Measurements from ENCODE around the gene MOCS3.

The MOCS3 gene

DNA sequence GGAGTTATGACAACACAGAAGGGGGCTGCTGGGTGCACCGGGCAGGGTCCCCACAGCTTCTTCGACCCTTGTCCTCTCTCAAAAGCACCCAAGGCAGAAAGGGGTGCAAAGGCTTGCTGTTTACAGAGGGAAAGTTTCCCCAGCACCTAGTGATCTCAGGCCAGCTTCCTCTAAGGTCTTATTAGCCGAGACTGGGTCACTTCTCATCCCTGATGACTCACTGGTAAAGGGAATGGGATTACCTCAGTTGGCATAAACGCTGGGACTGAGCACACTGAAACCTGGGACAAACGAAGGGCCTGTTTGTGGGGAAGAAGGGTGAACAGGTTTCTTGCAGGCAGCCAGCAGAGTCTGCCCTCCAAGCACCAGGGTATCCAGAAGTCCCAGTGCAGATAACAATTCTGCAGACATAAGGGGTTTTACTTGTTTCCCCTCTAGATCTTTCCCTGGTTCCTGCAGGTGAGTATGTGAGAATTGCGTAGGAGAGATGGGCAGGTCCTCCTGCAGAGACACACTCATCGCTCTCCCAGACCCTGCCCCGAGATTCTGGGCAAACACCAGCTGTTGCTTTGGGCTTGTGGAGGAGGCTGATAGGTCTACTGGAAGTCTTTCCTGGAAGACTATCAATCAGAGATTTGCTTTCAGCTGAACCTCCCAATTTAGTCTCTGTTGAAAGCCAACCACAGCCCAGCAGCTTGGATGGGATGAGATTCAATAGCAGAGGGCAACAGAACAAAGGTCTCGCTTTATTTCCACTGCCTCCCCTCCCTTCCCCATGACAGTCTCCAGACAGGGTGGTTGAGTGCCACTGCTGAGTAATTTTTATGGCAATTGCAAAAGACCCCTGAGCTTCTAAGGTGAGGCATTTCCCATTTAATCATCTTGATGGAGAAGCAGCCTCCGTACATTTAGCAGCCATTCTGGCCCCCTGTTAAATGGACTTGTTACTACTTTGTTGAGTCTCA is 38.6 kb downstream of the MOCS3 start:
- TF ChIP-seq, protein P1, sequence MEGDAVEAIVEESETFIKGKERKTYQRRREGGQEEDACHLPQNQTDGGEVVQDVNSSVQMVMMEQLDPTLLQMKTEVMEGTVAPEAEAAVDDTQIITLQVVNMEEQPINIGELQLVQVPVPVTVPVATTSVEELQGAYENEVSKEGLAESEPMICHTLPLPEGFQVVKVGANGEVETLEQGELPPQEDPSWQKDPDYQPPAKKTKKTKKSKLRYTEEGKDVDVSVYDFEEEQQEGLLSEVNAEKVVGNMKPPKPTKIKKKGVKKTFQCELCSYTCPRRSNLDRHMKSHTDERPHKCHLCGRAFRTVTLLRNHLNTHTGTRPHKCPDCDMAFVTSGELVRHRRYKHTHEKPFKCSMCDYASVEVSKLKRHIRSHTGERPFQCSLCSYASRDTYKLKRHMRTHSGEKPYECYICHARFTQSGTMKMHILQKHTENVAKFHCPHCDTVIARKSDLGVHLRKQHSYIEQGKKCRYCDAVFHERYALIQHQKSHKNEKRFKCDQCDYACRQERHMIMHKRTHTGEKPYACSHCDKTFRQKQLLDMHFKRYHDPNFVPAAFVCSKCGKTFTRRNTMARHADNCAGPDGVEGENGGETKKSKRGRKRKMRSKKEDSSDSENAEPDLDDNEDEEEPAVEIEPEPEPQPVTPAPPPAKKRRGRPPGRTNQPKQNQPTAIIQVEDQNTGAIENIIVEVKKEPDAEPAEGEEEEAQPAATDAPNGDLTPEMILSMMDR (IDR thresholded peaks at IDR 0.05): no peak
- H3K27me3 Mint-ChIP-seq (ENCODE audit: low read depth, poor library complexity): peaks cover 3% of the 10 kb centered on the region
- H3K9me3 Mint-ChIP-seq: no peaks in the 10 kb centered on the region
- no peak overlapping the region for H3K4me3 Mint-ChIP-seq
- H3K36me3 Mint-ChIP-seq (ENCODE audit: low read depth): peaks cover 1% of the 10 kb centered on the region
- peak overlapping the region; percentile 42 for H3K27ac Mint-ChIP-seq
- no peak for DNase-seq
- peaks cover 54% of the 10 kb centered on the region for H3K4me1 Mint-ChIP-seq

DNA sequence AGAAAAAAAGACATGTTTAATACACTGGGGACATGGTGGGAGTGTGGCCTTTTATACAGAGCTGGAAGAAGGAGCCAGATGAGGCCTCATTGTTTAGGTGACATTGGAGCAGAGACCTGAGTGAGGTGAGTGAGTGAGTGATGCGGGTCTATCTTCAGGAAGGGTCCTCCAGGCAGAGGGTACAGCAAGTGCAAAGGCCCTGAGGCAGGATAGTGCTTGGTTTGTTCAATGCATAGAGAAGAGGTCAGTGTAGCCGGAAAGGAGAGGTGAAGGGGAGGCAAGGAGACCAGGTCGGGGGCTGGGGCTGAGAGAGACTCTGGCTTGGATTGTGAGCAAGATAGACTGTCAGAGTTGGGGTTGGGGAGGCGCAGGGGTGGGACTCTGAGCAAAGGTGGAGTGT is 40.7 kb downstream of the MOCS3 start:
- Mint-ChIP-seq H3K36me3 (ENCODE audit: low read depth) (peaks cover 18% of the 10 kb centered on the region), H3K27ac (no peak overlapping the region), H3K4me3 (no peak overlapping the region), H3K9me3 (no peaks in the 10 kb centered on the region), H3K27me3 (ENCODE audit: low read depth, poor library complexity) (peaks cover 3% of the 10 kb centered on the region), H3K4me1 (peaks cover 62% of the 10 kb centered on the region)
- TF ChIP-seq, protein P1 (IDR thresholded peaks at IDR 0.05): no peak
- no peak for DNase-seq

DNA sequence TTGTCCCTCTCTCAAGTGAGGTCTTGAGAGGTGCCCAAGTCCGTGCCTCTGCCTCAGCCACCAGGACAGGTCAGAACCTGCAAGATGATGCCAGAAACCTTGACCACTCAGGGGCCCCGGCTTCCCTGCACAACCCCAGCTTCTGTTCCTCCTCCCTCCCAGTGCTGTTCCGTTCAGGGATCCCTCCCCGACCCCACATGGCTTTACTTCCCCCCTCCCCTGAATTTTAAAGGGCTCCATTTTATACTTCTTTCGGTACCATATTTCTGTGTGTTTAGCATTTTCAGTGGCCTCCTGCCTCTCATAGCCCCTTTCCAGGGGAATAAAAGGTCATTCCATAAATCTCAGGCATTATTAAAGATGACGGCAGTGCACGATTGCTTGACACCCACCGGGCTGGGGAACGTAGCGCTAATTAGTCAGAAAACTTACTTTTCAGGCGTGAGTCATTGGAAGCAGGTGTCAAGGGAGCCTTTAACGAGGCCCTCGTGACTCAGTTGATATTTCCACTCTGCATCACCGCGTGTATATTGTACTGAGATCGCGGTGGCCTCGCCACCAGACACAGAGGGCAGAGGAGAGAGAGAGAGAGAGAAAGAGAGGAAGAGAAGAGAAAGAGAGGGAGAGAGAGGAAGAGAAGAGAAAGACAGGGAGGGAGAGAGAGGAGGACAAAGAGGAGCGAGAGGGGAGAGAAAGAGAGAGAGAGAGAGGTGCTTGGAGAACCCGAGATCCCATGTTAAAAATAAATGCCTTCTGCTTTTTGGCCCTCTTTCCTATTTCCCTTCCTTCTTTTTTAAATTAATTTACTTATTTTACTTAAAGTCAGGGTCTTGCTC is 43.0 kb downstream of the MOCS3 start:
- TF ChIP-seq, protein P1 (IDR thresholded peaks at IDR 0.05): no peak
- peaks cover 39% of the 10 kb centered on the region for H3K36me3 Mint-ChIP-seq (ENCODE audit: low read depth)

DNA sequence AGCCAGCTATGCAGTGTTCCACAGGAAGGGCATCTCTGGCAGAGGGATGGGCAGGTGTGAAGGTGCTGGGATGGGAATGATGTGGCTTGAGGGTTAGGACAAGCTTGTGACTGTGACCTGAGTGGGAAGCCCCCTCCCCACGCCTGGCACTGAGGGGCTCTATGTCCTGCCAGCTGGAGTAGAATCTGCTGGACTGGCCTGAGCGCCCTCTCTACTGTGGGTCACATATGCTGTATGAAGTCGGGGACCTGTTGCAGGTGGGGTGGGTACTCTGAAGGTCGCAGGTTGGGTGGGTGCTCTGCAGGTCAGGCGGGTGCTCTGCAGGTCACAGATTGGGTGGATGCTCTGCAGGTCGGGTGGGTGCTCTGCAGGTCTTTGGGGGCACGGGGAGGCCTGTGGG is 44.0 kb downstream of the MOCS3 start:
- DNase-seq: no peak
- peaks cover 49% of the 10 kb centered on the region for H3K4me1 Mint-ChIP-seq
- no peaks in the 10 kb centered on the region for H3K9me3 Mint-ChIP-seq
- H3K36me3 Mint-ChIP-seq (ENCODE audit: low read depth): peaks cover 45% of the 10 kb centered on the region
- no peak overlapping the region for H3K4me3 Mint-ChIP-seq
- H3K27me3 Mint-ChIP-seq (ENCODE audit: low read depth, poor library complexity): peaks cover 5% of the 10 kb centered on the region
- TF ChIP-seq, protein P1 (IDR thresholded peaks at IDR 0.05): no peak
- no peak overlapping the region for H3K27ac Mint-ChIP-seq

More for the DNA sequence above, 43.0 kb downstream of the MOCS3 start:
- Mint-ChIP-seq H3K9me3 (no peaks in the 10 kb centered on the region), H3K27ac (no peak overlapping the region), H3K27me3 (ENCODE audit: low read depth, poor library complexity) (peaks cover 5% of the 10 kb centered on the region), H3K4me1 (peaks cover 59% of the 10 kb centered on the region), H3K4me3 (no peak overlapping the region)
- no peak for DNase-seq

DNA sequence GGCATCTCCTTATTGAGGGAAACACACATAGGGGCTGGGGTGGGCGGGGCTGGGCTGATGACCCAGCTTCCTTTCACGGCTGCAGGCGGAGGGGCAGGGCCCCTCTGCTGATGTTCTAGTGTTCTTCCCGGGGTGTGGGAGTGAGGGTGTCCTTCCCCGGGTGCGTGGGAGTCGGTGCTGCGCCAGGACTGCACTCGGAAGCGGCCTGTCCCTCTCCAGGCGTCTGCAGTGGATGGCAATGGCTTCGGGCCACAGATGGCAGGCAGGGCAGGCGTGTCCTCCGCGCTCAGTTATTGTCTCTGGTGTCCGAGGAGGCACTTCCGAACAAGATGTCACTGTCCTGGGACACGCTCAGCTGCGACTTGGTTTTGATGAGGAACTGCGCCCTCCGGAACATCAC is 45.1 kb downstream of the MOCS3 start:
- no peak for DNase-seq
- Mint-ChIP-seq H3K4me1 (peaks cover 43% of the 10 kb centered on the region), H3K27ac (peak overlapping the region; percentile 86), H3K36me3 (ENCODE audit: low read depth) (peaks cover 56% of the 10 kb centered on the region), H3K27me3 (ENCODE audit: low read depth, poor library complexity) (peaks cover 6% of the 10 kb centered on the region), H3K4me3 (no peak overlapping the region), H3K9me3 (no peaks in the 10 kb centered on the region)
- TF ChIP-seq, protein P1 (IDR thresholded peaks at IDR 0.05): no peak
